Measurements from ENCODE around the gene XXYLT1. TPM values are rescaled to one million over a fixed set of nuclear protein-coding genes. Genes with fewer than 3 reads are reported as not detected.

Gene XXYLT1
- total and polyA plus RNA-seq, 9 of the 15 experiments (the other 6 are each of a cell fraction or from before 2014, with no cell fraction given) = 1.9 to 18.9 (median 15.0) TPM

DNA sequence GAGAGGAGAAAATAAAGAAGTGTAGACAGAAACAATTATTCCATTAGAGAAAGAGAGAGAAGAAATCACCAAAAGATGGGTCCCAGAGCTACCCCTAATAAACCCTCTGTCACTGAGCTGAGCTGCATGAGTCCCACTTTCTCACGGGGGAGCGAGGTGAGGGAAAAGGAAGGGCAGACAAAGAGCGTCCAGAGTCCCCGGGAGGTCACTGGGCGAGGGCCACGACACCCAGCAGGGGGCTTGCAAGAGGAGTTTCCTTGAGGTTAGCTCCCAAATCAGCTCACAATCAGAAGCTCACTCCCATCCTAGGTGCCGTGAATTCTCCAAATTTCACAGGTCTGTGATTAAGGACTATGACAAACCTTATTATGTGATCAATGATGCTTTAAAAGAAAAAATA is 62.3 kb downstream of the XXYLT1 start:
- no peaks in the 10 kb centered on the region for H3K9me1 ChIP-seq (ENCODE audit: control insufficient read depth, insufficient read depth, low read length)
- CTCF ChIA-PET (ENCODE audit: low intra/inter-chr PET ratio) = no interaction called here
- BruUV-seq (replicated peaks) = no TSS peak
- peak overlapping the region; percentile 11; the same call in 1 of the 2 replicates for H2AFZ ChIP-seq (ENCODE audit: low read depth, low read length)
- peak; percentile 26; the same call in 2 of the 3 replicates for ATAC-seq
- H4K20me1 ChIP-seq (replicated peaks; ENCODE audit: control insufficient read depth, insufficient read depth, low read length) = no peaks in the 10 kb centered on the region
- H3K27ac ChIP-seq (ENCODE audit: extremely low read depth, low read depth, low read length) = no peak overlapping the region; the same call in 2 of the 3 replicates
- no peaks in the 10 kb centered on the region for H3K36me3 ChIP-seq (ENCODE audit: control insufficient read depth, insufficient read depth, low read length)
- no peak for TF ChIP-seq CHD2 (IDR thresholded peaks at IDR 0.05; ENCODE audit: low read depth, low read length)
- TF ChIP-seq, protein P1, sequence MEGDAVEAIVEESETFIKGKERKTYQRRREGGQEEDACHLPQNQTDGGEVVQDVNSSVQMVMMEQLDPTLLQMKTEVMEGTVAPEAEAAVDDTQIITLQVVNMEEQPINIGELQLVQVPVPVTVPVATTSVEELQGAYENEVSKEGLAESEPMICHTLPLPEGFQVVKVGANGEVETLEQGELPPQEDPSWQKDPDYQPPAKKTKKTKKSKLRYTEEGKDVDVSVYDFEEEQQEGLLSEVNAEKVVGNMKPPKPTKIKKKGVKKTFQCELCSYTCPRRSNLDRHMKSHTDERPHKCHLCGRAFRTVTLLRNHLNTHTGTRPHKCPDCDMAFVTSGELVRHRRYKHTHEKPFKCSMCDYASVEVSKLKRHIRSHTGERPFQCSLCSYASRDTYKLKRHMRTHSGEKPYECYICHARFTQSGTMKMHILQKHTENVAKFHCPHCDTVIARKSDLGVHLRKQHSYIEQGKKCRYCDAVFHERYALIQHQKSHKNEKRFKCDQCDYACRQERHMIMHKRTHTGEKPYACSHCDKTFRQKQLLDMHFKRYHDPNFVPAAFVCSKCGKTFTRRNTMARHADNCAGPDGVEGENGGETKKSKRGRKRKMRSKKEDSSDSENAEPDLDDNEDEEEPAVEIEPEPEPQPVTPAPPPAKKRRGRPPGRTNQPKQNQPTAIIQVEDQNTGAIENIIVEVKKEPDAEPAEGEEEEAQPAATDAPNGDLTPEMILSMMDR (IDR thresholded peaks at IDR 0.05 in 2 of 3, conservative IDR thresholded peaks at IDR 0.05 in 1 of 3; ENCODE audit: insufficient read depth in 2 of 3, low read depth in 1 of 3, low read length in 3 of 3) = 0 out of 6 replicates have a peak, but pooled peaks of 1 of the 3 experiments have one; percentile 15
- H3K9me3 ChIP-seq (replicated peaks; ENCODE audit: control insufficient read depth, insufficient read depth, low read depth, low read length) = no peaks in the 10 kb centered on the region
- H3K4me3 ChIP-seq = no peak overlapping the region
- 34% methylated on average over 3 of the region's 7 CpGs for WGBS (ENCODE audit: insufficient coverage, low coverage, missing lambda C conversion rate)
- in situ Hi-C loops (cut with MboI) (no loop called here), intact Hi-C loops (cut with micrococcal nuclease) (no loop called here)
- peaks cover 36 to 44% of the 10 kb centered on the region in 2 experiments for H3K4me1 ChIP-seq (replicated peaks in 1 of 2; ENCODE audit: control insufficient read depth in 2 of 2, insufficient read depth in 2 of 2, low read length in 2 of 2)
- POLR2A ChIA-PET = interaction anchor here (1.3 to 1.6 kb wide), 2 partner anchors 20 to 536 kb away, joined by 4 read pairs; partner anchors contain the start of gene LSG1
- H3K9ac ChIP-seq (ENCODE audit: insufficient read depth in 1 of 2, low read depth in 2 of 2, low read length in 2 of 2) = peak overlapping the region in 1 of 2 experiments; percentile 77; a peak in 2 of 4 replicates
- peaks cover 34% of the 10 kb centered on the region; the same call in 2 of the 3 replicates for H3K79me2 ChIP-seq (ENCODE audit: control insufficient read depth, insufficient read depth, low read length)
- H3K4me2 ChIP-seq (ENCODE audit: insufficient read depth, low read length) = peak overlapping the region; percentile 21
- peak in 1 of 4 experiments; percentile 42 for DNase-seq (ENCODE audit: extremely low read depth in 1 of 4, low spot score in 3 of 4)
- no peaks in the 10 kb centered on the region for H3K27me3 ChIP-seq (ENCODE audit: control insufficient read depth in 2 of 2, insufficient read depth in 2 of 2, low read length in 2 of 2)
- FAIRE-seq = no peak

GRCh38 chr3:195208183-195208582 is 62.8 kb downstream of the XXYLT1 start:
- FAIRE-seq = no peak
- no peak for DNase-seq (ENCODE audit: extremely low read depth in 1 of 4, low spot score in 3 of 4)
- Histone ChIP-seq H3K4me3 (no peak overlapping the region), H3K9me3 (replicated peaks; ENCODE audit: control insufficient read depth, insufficient read depth, low read depth, low read length) (no peaks in the 10 kb centered on the region), H4K20me1 (replicated peaks; ENCODE audit: control insufficient read depth, insufficient read depth, low read length) (no peaks in the 10 kb centered on the region), H2AFZ (ENCODE audit: low read depth, low read length) (no peak overlapping the region), H3K4me1 (replicated peaks in 1 of 2; ENCODE audit: control insufficient read depth in 2 of 2, insufficient read depth in 2 of 2, low read length in 2 of 2) (peaks cover 38 to 49% of the 10 kb centered on the region in 2 experiments), H3K79me2 (ENCODE audit: control insufficient read depth, insufficient read depth, low read length) (peaks cover 34% of the 10 kb centered on the region; the same call in 2 of the 3 replicates), H3K27me3 (ENCODE audit: control insufficient read depth in 2 of 2, insufficient read depth in 2 of 2, low read length in 2 of 2) (no peaks in the 10 kb centered on the region), H3K4me2 (ENCODE audit: insufficient read depth, low read length) (no peak overlapping the region), H3K9ac (ENCODE audit: insufficient read depth in 1 of 2, low read depth in 2 of 2, low read length in 2 of 2) (0 out of 4 replicates have a peak overlapping the region, but pooled peaks of 1 of the 2 experiments have one; percentile 47), H3K9me1 (ENCODE audit: control insufficient read depth, insufficient read depth, low read length) (no peaks in the 10 kb centered on the region), H3K27ac (ENCODE audit: extremely low read depth, low read depth, low read length) (no peak overlapping the region), H3K36me3 (ENCODE audit: control insufficient read depth, insufficient read depth, low read length) (no peaks in the 10 kb centered on the region)
- ChIA-PET POLR2A (interaction anchor here (1.3 to 1.6 kb wide), 2 partner anchors 20 to 536 kb away, joined by 4 read pairs; partner anchors contain the start of gene LSG1), CTCF (ENCODE audit: low intra/inter-chr PET ratio) (no interaction called here)
- 85% methylated on average over 9 of the region's 9 CpGs for WGBS (ENCODE audit: insufficient coverage, low coverage, missing lambda C conversion rate)
- no peak for ATAC-seq
- BruUV-seq (replicated peaks) = no TSS peak
- intact Hi-C loops (cut with micrococcal nuclease) = no loop called here
- in situ Hi-C loops (cut with MboI) = no loop called here
- no peak for TF ChIP-seq KDM2B (CRISPR knock-in tag; IDR thresholded peaks at IDR 0.05)
- TF ChIP-seq CTCFL (IDR thresholded peaks at IDR 0.05; ENCODE audit: borderline replicate concordance, insufficient read depth, low read depth, low read length, poor library complexity, severe bottlenecking) = no peak
- TF ChIP-seq NR1H2 (CRISPR knock-in tag; IDR thresholded peaks at IDR 0.05) = no peak
- TF ChIP-seq ZKSCAN3 (CRISPR knock-in tag; IDR thresholded peaks at IDR 0.05) = no peak
- TF ChIP-seq ZNF583 (CRISPR knock-in tag; IDR thresholded peaks at IDR 0.05) = no peak
- TF ChIP-seq MYBL2 (IDR thresholded peaks at IDR 0.05; ENCODE audit: low read depth) = no peak
- TF ChIP-seq MYBL2 (CRISPR knock-in tag; IDR thresholded peaks at IDR 0.05; ENCODE audit: borderline replicate concordance) = no peak
- TF ChIP-seq, protein P2, sequence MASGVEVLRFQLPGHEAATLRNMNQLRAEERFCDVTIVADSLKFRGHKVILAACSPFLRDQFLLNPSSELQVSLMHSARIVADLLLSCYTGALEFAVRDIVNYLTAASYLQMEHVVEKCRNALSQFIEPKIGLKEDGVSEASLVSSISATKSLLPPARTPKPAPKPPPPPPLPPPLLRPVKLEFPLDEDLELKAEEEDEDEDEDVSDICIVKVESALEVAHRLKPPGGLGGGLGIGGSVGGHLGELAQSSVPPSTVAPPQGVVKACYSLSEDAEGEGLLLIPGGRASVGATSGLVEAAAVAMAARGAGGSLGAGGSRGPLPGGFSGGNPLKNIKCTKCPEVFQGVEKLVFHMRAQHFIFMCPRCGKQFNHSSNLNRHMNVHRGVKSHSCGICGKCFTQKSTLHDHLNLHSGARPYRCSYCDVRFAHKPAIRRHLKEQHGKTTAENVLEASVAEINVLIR (CRISPR knock-in tag; IDR thresholded peaks at IDR 0.05) = no peak
- no peak for TF ChIP-seq ZNF134 (CRISPR knock-in tag; conservative IDR thresholded peaks at IDR 0.05)

Measured in K562 (cell line).